Stimulated activated CD8-positive, alpha-beta memory T cell treated with anti-CD3 and anti-CD28 coated beads, Interleukin-12 subunit alpha, Interleukin-12 subunit beta, amount 100 ng/mL, for 4 hours (primary cell): ENCODE data around the gene HDGF.
"Not testable (repeated sequence)": the region's sequence is repeated elsewhere in the genome, so short reads cannot be mapped to it uniquely, and the experiment has no call there.

Experiments used
- DNase-seq: peaks from one replicate; pipeline ENCODE4 v3.0.0-alpha.2; 2020; ENCODE audit warnings: low read depth

The HDGF gene

GRCh38 chr1:156767101-156767878 lies 15.8 kb upstream of the HDGF start, which contains the start of gene PRCC:
Gene PRCC, plus strand, starts transcription at chr1:156767535. Its CDS starts 237 bp downstream, at chr1:156767772.
- DNase-seq: peak; percentile 93

- no peak for DNase-seq
Observed at GRCh38 chr1:156766298-156767100, 15.0 kb upstream of the HDGF start.

- no peak for DNase-seq
Observed at GRCh38 chr1:156765666-156766065, 14.2 kb upstream of the HDGF start.

GRCh38 chr1:156765136-156765535 lies 13.7 kb upstream of the HDGF start:
- not testable (repeated sequence) for DNase-seq

DNA sequence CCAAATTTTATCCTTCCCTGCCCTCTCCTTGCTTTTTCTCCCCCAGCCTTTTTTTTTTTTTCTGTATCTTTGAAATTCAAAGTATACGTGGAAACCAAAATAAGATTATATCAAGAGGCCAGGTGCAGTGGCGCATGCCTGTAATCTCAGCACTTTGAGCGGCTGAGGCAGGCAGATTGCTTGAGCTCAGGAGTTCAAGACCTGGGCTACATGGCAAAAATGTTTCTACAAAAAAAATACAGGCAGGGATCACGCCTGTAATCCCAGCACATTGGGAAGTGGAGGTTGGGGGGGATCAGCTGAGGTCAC lies 9.3 kb upstream of the HDGF start:
- DNase-seq: no peak

DNA sequence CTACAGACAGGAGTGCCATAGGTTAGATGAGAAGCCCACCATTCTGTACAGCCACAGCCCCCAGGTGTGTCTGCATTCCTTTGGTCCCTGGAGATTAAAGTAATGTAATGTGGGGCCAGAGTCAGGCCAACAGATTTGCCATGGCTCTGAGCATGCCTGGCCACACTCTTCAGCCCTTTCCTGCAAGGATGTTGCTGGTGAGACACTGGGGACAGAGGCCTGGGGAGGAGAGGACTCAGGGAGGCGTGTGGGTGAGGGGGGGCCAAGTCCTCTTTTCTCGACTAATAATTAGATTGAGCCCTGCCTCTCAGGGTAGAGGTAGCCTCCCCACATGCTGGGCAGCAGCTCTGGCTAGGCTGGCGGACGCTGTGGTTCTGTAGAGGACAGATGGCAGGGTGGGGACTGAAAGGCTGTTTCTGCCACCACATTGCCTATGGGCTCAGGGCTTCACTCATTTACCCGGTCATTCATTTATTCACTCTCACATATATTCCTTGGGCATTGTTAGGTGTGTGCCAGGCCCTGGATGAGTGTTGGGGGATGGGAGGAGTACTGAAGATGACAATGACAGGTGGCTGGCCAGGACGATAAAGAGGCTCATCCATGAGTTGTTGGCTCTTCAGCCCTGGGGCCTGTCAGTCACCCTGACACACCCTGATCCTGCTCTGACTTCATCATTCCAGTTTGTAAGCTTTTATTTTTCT lies 8.8 kb upstream of the HDGF start:
- no peak for DNase-seq

- DNase-seq: not testable (repeated sequence)
Observed at GRCh38 chr1:156757572-156758253, 6.2 kb upstream of the HDGF start.

DNA sequence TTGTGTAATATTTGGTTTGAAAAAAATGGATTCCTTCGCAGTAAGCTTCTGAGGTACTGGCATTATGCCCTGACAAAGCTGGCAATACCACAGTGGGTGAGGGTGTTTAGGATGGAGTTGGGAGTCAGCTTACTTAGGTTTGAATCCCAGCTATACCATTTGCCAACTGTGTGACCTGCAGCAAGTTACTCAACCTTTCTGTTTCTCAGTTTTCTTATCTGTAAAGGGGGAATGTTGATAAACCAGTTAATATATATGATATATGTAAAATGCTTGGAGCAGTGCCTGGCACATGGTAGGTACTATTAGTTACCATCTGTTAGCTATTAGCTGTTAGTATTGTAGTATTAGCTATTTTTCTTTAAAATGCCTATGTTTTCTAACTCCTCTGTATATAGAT lies 4.9 kb upstream of the HDGF start:
- no peak for DNase-seq

DNA sequence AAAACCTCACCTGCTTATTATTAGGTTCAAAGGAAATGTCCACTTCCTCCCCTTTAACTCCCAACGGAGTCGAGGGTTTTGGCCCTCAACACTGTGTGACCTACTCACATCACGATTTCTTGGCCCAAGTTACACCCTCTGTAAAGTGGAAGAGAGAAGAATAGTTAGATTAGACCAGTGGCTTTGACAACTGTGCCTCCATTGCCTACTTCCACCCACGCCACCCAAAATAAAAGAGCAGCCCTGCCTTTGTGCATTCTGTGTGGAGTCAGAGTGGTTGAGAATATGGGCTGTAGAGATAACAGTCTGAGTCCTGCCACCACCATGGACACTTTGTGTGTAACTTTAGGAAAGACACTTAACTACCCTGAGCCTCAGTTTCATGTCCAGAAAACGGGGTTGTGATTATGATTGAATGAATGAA lies 4.1 kb upstream of the HDGF start:
- DNase-seq: no peak

GRCh38 chr1:156754219-156754618 lies 2.7 kb upstream of the HDGF start:
- DNase-seq: no peak

DNA sequence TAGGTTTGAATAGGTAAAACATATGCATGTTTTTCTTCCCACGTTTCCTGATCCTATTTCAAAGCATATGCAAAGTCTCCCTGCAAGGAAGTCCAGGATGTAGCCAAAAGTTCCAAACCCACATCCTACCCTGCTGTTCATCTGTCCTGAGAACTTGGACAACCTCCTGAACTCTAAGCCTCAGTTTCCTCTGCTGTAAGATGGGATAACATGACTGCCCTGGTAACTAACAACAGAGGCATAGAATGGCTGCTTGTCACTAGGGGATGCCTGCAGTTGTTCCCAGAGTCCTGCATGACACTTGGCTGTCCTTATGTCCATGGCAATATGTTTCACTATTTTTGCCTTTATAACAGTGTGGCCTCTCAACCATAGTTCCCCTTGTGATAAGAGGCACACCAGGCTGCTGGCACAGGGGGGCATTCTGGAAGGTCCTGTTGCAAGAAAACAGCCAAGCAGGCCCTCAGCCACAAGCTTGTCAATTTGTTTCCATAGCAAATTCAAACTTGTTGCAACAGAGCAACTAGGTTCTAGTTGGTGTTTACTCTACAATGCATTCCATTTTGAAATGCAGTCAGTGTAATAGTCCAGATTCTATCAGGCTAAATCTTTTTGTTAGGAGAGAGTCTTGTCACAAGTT lies 1.5 kb upstream of the HDGF start:
- DNase-seq: no peak

- peak; percentile 98 for DNase-seq
Observed at GRCh38 chr1:156751757-156752481, 444 bp upstream of the HDGF start.

- peak; percentile 33 for DNase-seq
Observed at GRCh38 chr1:156750711-156751450, 594 bp downstream of the HDGF start.

- peak; percentile 41 for DNase-seq
Observed at GRCh38 chr1:156750191-156750672, 1.2 kb downstream of the HDGF start.

DNA sequence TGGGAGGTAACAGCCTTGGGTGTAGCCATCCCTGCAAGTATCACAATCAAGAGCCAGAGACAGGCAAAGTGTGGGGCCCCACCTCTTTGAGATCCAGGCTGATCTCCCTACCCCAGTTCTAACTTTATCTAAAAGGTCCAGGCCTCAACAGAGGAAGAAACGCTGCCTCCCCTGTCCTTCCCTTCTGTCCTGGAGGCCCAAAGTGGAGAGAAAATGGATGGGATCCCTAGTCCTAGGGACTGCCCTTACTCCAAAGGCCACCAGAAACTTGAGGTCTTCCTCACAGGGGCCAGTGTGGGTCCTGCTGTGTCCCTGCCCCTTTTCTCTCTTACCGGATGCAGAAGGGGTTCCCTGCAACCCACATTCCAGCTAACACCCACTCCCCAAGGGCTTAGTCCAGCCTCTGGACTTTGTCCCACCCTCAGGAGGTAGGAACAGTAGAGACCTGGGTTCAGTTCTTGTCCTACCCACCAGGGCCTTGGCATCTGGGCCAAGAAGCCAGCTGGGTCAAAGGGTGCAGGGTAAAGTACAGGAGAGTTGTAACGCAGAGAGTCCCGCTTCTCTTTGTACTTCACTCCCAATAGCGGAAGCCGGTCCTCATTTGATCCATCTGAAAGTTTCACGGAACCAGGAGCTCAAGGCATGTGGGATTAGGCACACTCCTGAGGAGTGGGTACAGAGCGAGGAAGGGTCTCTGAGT lies 1.9 kb downstream of the HDGF start:
- DNase-seq: no peak

GRCh38 chr1:156748670-156749418 lies 2.6 kb downstream of the HDGF start:
- no peak for DNase-seq

DNA sequence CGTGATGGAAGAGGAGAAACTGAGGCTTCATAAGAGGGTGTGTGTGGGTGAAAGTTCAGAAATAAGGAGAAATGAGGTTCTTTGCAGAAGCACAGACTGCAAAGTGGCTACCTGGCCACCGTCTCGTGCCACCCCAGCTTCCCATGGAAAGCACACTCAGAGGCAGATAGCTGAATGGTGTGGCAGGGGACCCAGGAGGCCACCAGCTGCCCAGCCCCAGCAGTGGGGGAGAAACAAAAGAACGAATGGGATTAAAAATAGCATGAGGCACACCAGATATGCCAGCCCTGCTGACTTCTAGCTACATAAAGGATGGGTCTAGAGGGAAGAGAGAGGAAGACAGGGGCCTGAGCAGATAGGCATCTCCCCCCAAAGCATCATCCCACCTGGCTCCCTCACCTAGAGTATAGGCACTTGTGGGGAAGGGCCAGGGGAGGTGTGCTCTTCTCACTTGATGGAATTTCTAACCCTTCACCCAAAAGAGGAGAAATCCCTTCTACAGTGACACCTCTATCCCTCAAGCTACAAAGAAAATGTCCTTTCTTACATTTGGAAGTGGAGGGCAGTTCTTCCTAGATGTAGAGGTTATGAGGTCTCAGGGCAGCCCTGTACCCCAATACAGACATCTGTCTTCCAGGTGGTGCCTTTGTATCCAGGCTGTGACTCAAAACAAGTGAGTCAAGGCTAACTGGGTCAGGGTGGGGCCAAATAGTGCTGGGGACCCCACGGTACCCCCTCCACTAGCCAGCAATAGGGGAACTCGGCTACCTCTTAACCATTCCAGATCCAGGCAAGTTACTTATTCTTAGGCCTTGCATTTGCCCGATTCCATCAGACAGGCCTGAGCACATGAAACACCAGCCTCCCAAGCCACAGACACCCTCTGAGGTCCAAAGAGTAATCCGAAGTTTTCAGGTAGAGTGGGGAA lies 3.5 kb downstream of the HDGF start:
- no peak for DNase-seq
